GM18499 (cell line): ENCODE results near the gene TIMM9.
"Not testable (repeated sequence)": the region's sequence is repeated elsewhere in the genome, so short reads cannot be mapped to it uniquely, and the experiment has no call there.

Experiments
- ATAC-seq: cut with Tn5 transposase; IDR thresholded peaks from one replicate; pipeline ENCODE4 v1.9.1; 2021; ENCODE audit warnings: moderate number of reproducible peaks; ENCODE audit not compliant: insufficient read depth, unreplicated experiment

Gene TIMM9

GRCh38 chr14:58398895-58399294 is 28.4 kb downstream of the TIMM9 start:
- ATAC-seq = no peak

- no peak for ATAC-seq
These were observed 28.8 kb downstream of the TIMM9 start for GRCh38 chr14:58398495-58398894.

DNA sequence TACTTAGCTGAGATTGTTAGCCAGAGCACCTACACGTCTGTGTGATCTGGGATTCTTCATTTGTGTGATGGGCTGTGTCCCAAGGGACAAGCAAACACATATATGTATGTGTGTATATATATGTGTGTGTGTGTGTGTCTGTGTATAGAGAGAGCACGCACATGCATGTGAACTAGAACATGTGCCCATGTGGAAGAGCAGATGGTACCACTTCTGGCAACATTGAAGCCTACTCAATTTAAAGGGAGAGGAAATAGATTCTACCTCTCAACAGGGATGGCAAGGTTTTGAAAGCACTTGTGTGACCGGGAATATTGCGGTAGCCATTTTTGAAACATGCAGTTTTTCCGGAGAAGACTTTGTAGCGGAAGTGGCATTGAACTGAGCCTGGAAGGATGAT is 30.2 kb downstream of the TIMM9 start:
- ATAC-seq = no peak

DNA sequence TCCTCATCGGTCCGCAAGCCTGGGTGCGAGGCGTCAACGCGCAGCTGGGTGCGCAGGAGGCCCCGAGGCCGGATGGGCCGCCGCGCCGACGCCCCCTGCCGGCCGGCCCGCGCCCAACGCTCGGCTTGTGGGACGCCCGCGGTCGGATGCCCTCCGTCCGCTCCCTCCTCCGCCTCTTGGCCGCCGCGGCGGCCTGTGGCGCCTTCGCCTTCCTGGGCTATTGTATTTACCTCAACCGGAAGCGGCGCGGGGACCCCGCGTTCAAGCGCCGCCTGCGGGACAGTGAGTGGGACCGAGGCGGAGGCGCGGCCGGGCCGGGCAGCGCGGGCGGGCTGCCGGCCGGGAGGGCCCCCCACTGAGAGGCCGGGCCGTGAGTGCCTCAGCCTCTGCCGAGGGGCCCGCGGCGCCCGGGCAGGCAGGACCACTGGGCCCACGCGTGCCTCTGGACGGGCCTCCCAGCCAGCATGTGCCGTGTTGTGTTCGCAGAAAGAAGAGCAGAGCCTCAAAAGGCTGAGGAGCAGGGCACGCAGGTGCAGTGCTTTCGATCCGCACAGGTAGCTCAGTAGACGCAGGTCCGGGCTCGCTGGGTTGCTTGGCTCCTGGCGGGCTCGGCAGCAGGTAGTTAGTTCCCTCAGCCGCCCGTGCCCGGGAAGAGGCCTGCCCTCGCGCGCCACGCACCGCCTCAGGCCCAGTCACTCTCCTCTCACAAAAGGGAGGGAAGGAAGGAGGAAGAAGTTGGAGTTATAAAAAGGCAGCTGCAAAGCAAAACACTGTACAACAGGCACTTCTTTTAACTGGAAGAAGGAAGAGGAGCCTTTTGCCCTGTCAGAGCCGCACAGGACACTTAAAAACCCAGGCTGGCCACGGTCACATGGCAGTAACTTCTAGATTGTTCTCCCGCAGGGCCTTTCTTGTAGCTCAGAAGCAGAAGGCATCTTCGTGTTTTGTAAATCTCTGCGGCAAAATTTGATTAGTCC is 31.2 kb downstream of the TIMM9 start, which contains the start of gene TOMM20L:
TSS of gene TOMM20L (plus strand) at position 119 of the 977 bp plus-strand sequence. CDS start at position 147, 28 bp downstream.
- ATAC-seq = peak; percentile 61

GRCh38 chr14:58395562-58395811 is 31.8 kb downstream of the TIMM9 start:
- no peak for ATAC-seq

DNA sequence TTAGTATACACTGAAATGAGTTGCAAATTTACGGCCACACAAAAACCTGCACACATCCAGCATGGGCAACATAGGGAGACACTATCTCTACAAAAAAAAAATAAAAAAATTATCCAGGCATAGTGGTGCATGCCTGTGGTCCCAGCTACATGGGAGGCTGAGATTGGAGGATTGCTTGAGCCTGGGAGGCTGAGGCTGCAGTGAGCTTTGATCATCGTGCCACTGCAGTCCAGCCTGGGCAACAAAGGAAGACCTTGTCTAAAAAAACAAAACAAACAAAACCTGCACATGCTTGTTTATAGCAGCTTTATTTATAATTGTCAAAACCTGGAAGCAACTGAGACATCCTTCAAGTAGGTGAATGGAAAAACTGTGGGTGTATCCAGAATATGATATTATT is 36.5 kb downstream of the TIMM9 start:
- ATAC-seq = no peak

GRCh38 chr14:58376791-58377190 is 50.5 kb downstream of the TIMM9 start:
- ATAC-seq = no peak

DNA sequence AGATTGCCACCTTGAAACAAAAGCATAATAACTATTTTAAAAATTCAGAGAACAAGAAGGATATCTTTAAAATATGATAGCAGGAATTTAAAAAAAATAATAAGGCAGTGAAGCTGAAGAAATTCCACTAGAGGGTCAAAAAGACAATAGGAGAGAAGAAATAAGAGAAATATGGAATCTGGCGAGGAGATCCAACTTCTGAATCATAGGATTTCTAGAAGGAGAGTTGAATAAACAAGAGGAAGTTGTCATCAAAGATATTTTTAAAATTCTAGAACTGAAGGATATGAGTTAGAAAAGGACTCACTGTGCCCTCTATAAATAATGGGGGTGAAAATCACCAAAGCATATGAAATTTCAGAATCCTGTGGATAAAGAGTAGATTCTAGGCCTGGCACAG is 58.4 kb downstream of the TIMM9 start:
- no peak for ATAC-seq

DNA sequence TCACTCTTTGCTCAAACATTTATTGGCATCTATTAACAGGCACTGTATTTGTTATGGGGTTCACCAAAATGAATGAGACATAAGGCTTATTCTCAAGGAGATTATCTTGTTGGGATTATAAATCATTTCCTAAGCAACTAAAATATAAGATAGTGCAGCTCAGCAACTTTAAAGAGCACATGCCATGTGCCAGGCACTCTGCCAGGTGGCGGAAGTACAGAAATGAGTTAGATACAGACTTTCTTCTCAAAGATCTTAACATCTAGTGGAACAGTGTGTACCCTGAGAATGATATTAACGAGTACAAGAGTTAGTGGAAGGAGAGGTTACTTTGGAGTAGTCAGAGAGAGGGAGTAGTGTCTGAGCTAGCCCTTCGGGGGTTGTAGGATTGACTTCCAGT is 60.0 kb downstream of the TIMM9 start:
- no peak for ATAC-seq

DNA sequence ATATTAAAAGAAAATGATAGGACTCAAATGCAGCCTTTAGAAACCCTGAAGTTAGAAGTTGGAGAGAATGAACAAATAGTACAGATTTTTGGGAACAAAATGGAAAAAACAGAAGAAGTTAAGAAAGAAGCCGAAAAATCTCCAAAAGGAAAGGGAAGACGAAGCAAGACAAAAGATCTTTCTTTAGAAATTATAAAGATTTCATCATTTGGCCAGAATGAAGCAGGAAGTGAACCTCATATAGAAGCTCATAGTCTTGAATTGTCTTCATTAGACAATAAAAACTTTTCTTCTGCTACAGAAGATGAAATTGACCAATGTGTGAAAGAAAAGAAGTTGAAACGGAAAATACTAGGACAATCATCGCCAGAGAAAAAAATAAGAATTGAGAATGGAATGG is 63.0 kb downstream of the TIMM9 start:
- ATAC-seq = no peak

DNA sequence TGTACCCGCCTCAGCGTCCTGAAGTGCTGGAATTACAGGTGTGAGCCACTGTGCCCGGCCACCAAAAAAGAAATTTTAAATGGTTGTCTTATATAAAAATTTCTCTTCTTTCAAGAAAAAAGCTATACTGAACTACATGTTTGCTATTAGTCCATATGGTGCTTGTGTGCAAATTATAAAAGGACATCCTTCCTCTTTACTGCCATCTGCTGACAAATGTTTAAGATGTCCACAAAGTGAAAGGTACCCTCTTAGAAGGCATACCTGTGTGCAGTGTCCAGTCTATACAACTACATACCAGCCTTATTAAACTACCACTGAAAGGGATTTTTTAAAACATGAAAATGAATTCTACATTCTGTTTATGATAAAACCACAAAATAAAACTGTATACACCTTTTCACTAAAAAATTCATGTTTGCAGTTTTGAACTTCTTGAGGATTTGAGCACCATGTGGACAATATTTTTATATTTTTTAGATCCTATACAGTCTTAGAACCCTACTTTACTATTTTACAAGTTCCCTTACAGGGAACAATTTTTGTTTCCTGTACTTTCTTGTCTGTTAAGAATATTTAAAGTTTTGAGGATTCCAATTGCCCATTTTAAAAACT is 64.4 kb downstream of the TIMM9 start:
- no peak for ATAC-seq

GRCh38 chr14:58362272-58362671 is 65.1 kb downstream of the TIMM9 start:
- not testable (repeated sequence) for ATAC-seq
